HUES6 (cell line): ENCODE results near the gene PABPC1L.

Experiments used
- H3K27ac ChIP-seq: 2 replicates; pipeline ENCODE4 v1.7.0; 2013; ENCODE audit warnings: low read depth, mild to moderate bottlenecking, low read length, inconsistent platforms
- H3K27me3 ChIP-seq: 2 replicates; pipeline ENCODE4 v1.6.1; 2013; ENCODE audit warnings: low read length; ENCODE audit not compliant: control insufficient read depth, insufficient read depth
- H3K36me3 ChIP-seq: 2 replicates; pipeline ENCODE4 v1.6.1; 2013; ENCODE audit warnings: low read length; ENCODE audit not compliant: control insufficient read depth, insufficient read depth
- H3K4me1 ChIP-seq: 2 replicates; pipeline ENCODE4 v1.6.1; 2013; ENCODE audit warnings: low read length; ENCODE audit not compliant: control insufficient read depth, insufficient read depth
- H3K4me3 ChIP-seq: 2 replicates; pipeline ENCODE4 v1.5.1; 2013; ENCODE audit warnings: low read depth, low read length
- H3K9ac ChIP-seq: one replicate; pipeline ENCODE4 v1.6.1; 2013; ENCODE audit warnings: mild to moderate bottlenecking, low read length
- H3K9me3 ChIP-seq: 2 replicates; pipeline ENCODE4 v1.6.1; 2013; ENCODE audit warnings: low read depth, low read length; ENCODE audit not compliant: control insufficient read depth, insufficient read depth

The PABPC1L gene

DNA sequence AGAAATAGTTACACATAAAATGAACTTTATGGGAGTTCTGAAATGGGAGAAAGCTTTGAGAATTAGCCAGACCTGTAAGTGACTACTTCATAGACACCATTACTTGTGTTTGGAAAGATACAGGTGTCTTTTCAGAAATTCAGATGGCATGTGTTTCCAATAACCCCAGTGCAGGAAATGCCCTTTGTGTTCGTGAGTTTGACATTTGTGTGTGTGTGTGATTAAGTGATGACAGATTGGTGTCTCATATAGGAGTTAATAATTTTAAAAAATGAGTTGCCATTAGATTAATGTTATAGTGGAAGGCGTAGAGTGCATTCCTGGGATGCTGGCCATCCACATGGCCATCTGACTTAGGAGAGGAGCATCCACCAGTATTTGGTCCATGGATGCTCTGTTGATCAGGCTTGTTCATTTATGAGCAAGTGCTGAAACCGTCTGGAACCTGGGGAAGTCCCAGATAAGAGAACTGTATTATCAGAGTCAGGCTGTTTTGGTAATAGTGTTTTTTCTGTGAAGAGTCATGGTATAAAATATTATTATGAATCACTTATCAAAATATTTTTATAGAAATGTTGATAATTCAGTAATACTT is 59.5 kb downstream of the PABPC1L start:
- no peak overlapping the region for H3K9ac ChIP-seq
- H3K36me3 ChIP-seq: peaks cover 23% of the 10 kb centered on the region
- no peak overlapping the region for H3K4me3 ChIP-seq

DNA sequence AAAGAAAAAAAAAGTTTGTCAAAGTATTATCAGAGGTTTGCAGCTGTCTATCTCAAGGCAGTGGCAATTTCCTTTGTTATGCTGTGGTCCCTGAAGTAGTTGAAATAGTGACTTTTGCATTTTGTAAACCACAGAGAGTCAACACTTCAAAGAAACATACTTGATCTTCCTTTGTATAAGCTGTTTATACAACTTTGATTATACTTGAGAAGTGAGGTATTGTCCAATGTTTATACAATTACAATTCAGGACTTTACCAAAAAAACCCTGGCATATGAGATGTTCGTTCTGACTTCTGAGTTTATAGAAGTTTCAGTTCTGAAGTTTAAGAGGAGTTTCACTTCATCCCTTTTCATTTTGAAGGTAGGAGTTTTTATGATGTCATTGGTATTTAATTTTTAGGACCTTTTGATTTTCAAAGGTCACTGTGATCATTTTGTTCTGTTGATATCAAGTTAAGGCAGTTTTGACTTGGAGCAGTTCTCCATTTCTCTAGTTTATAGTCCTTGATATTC is 60.4 kb downstream of the PABPC1L start:
- no peak overlapping the region for H3K4me3 ChIP-seq

More for the DNA sequence above, 59.5 kb downstream of the PABPC1L start:
- peaks cover 25% of the 10 kb centered on the region for H3K4me1 ChIP-seq
- H3K27me3 ChIP-seq: no peaks in the 10 kb centered on the region
- H3K9me3 ChIP-seq: no peaks in the 10 kb centered on the region
- H3K27ac ChIP-seq: no peak overlapping the region

DNA sequence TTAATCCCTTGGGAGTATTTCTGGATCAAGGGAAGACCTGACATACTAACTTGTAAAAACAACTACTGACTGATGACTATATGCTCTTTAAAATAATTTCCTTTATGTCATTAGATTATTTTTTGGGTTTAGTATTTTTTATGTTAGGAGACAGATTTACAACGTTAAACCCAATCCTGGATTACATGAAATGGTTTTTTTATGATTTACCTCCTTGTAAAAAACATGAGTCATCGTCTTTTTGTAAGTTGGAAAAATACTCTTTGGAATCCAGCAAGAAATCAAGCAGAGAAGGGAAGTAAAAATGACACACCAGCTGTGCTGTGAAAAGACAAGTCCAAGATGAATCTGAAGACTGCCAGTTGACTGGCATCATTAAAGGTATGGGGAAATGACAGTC is 63.2 kb downstream of the PABPC1L start:
- no peaks in the 10 kb centered on the region for H3K9me3 ChIP-seq
- no peak overlapping the region for H3K9ac ChIP-seq
- peaks cover 58% of the 10 kb centered on the region for H3K36me3 ChIP-seq
- H3K4me3 ChIP-seq: no peak overlapping the region
- H3K27me3 ChIP-seq: no peaks in the 10 kb centered on the region
- peaks cover 15% of the 10 kb centered on the region for H3K4me1 ChIP-seq
- no peak overlapping the region for H3K27ac ChIP-seq

More for the DNA sequence above, 60.4 kb downstream of the PABPC1L start:
- Histone ChIP-seq H3K27me3 (no peaks in the 10 kb centered on the region), H3K4me1 (peaks cover 25% of the 10 kb centered on the region), H3K36me3 (peaks cover 32% of the 10 kb centered on the region), H3K27ac (no peak overlapping the region), H3K9ac (no peak overlapping the region), H3K9me3 (no peaks in the 10 kb centered on the region)

DNA sequence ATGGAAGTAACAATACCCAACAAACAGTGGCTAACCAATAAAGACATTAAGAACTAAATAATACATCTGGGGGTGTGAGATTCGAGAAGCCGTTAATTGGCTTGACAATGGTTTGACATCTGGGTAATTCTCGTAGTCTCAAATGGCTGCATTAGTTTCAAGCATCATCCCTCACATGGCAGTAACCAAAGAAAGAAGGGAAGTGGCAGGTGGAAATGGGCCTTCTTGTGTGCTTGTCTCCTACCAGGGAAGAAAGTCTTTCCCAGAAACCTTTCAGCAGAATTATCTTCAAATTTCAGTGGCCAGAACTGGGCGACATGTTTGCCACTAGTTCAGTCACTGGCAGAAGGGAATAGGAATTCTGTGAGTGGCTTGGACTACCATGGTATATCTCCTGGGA is 66.8 kb downstream of the PABPC1L start:
- no peaks in the 10 kb centered on the region for H3K4me1 ChIP-seq
- H3K27me3 ChIP-seq: no peaks in the 10 kb centered on the region
- peaks cover 92% of the 10 kb centered on the region for H3K36me3 ChIP-seq
- no peaks in the 10 kb centered on the region for H3K9me3 ChIP-seq
- no peak overlapping the region for H3K4me3 ChIP-seq
- no peak overlapping the region for H3K27ac ChIP-seq
- no peak overlapping the region for H3K9ac ChIP-seq

DNA sequence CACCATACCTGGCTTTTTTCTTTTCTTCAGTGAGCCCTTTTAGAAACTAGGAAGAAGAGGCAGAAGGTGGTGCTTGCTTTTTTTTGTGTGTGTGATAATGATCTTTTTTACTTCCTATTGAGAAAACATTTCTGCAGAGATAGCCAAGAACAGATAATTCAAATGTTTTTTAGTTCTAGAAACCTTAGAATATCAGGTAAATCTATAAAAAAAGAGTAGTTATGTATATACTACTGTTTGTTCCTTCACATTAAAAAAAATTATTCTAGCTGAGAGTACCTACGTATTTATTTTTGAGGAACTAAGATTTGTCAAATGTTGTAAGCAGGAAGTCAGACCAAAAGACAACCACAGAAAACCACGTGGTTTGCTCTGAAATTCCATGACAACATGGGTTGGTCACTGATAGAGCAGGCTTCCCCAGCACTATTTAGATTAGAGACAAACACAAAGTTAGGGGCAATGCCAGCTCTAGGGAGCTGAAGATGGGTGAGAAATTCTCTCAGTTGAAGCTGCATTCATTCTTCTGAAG is 69.3 kb downstream of the PABPC1L start:
- Histone ChIP-seq H3K4me1 (no peaks in the 10 kb centered on the region), H3K4me3 (no peak overlapping the region), H3K9me3 (no peaks in the 10 kb centered on the region), H3K27ac (no peak overlapping the region), H3K36me3 (peaks cover 90% of the 10 kb centered on the region), H3K27me3 (no peaks in the 10 kb centered on the region), H3K9ac (no peak overlapping the region)

DNA sequence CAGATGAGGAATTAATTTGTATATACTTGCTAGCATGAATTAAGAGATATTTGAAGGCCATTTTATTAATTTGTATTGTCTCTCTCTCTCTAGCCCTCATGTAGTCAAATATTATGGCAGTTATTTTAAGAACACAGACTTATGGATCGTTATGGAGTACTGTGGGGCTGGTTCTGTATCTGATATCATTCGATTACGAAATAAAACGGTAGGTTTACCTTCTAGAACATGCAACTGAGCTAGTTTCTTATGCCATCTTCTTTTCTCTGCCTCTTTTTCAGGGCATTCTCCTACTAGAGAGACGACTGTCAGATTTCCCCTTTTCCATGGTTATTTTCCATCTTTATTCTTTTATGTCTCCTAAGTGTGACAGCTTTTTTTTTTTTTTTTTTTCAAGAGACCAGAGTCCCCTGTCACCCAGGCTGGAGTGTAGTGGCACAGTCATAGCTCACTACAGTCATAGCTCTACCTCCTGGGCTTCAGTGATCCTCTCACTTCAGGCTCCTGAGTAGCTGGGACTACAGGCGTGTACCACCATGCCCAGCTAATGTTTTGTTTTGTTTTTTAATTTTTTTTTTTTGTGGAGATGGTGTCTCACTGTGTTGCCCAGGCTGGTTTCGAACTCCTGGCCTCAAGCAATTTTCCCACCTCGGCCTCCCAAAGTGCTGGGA is 72.0 kb downstream of the PABPC1L start:
- Histone ChIP-seq H3K27ac (no peak overlapping the region), H3K9ac (no peak overlapping the region), H3K4me1 (no peaks in the 10 kb centered on the region), H3K36me3 (peaks cover 80% of the 10 kb centered on the region), H3K4me3 (no peak overlapping the region), H3K9me3 (no peaks in the 10 kb centered on the region), H3K27me3 (no peaks in the 10 kb centered on the region)

DNA sequence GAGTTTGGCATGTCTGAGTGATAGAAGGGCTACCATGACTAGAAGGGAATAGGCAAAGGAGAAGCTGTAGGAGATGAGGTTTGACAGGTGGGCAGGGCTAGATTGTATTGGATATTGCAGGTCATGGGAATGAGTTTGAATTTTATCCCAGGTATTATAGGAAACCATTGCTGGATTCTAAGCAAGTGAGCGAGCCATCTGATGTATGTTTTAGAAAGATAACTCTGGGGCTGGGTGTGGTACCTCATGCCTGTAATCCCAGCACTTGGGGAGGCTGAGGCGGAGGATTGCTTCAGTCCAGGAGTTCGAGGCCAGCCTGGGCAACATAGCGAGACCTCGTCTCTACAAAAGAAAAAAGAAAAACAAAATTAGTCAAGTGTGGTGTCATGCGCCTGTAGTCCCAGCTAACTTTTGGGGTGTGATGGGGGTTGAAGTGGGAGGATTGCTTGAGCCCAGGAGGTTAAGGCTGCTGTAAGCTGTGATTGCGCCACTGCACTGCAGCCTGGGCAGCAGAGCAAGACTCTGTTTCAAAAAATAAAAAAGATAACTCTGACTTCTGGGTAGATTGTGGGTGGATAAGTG is 73.3 kb downstream of the PABPC1L start:
- H3K4me1 ChIP-seq: no peaks in the 10 kb centered on the region
- H3K27me3 ChIP-seq: no peaks in the 10 kb centered on the region
- no peak overlapping the region for H3K27ac ChIP-seq
- H3K4me3 ChIP-seq: no peak overlapping the region
- peaks cover 76% of the 10 kb centered on the region for H3K36me3 ChIP-seq
- H3K9me3 ChIP-seq: no peaks in the 10 kb centered on the region
- no peak overlapping the region for H3K9ac ChIP-seq

DNA sequence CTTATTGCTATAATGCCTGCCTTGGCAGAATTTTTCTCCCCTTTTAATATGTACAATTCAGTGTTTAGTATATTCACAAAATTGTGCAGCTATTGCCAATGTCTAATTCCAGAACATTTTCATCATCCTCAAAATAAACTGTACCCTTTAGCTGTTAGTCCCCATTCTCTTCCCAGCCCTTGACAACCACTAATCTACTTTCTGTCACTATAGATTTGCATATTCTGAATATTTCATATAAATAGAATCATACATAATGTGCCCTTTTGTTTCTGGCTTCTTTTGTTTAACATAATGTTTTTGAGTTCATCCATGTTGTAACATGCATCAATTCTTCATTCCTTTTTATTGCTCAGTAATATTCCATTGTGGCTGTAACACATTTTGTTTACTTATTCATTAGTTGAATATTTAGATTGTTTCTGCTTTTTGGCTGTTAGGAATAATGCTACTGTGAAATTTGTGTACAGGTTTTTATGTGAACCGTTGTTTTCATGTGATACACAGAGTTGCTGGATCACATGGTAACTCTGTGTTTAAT is 78.8 kb downstream of the PABPC1L start:
- H3K4me3 ChIP-seq: no peak overlapping the region
- H3K9ac ChIP-seq: no peak overlapping the region
- peaks cover 20% of the 10 kb centered on the region for H3K4me1 ChIP-seq
- H3K27ac ChIP-seq: no peak overlapping the region
- peaks cover 34% of the 10 kb centered on the region for H3K36me3 ChIP-seq
- H3K9me3 ChIP-seq: no peaks in the 10 kb centered on the region
- H3K27me3 ChIP-seq: no peaks in the 10 kb centered on the region
